DMS153 treated with DMSO at 0.1 percent for 48 hours (cell line): ENCODE measurements around the gene MALSU1.
"Not testable (repeated sequence)": the region's sequence is repeated elsewhere in the genome, so short reads cannot be mapped to it uniquely, and the experiment has no call there.

ENCODE experiments used
- DNase-seq: peaks from one replicate; lab custom pipeline; 2025; ENCODE audit not compliant: unreplicated experiment; lab: John Stamatoyannopoulos, UW

MALSU1 gene

GRCh38 chr7:23285657-23286646, 13.2 kb upstream of the MALSU1 start:
- DNase-seq = no peak

DNA sequence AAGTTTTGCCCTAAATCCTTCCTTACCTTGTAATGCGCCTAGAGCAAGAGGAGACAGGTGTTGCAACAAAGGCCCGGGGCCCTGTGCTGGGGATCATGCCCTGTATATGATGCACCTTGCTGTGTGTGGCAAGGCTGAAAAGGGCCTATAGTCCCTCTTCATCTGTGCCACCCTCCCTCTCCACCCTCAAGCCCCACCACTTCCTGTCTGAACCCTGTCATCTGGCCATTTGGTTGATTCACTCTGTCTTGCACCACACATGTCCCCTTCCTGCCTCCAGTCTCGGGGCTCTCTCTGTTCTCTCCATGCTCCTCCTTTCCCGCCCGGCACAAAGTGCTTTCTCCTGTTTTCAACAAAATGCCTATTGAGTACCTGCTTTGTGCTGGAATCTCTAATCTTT, 11.5 kb upstream of the MALSU1 start:
- DNase-seq = no peak

DNA sequence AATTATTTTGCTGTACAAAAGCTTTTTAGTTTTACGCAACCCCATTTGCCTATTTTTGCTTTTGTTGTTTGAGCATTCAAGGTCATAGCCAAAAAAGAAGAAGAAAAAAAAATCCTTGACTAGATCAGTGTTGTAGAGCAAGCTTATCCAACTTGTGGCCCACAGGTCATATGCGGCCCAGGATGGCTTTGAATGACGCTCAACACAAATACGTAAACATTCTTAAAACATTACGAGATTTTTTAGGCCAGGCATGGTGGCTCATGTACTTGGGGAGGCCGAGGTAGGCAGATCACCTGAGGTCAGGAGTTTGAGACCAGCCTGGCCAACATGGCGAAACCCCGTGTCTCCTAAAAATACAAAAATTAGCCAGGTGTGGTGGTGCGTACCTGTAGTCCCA, 8.1 kb upstream of the MALSU1 start:
- no peak for DNase-seq

- no peak for DNase-seq
Measured at GRCh38 chr7:23291957-23292560, 7.1 kb upstream of the MALSU1 start.

- no peak for DNase-seq
Measured at GRCh38 chr7:23292623-23293022, 6.5 kb upstream of the MALSU1 start.

DNA sequence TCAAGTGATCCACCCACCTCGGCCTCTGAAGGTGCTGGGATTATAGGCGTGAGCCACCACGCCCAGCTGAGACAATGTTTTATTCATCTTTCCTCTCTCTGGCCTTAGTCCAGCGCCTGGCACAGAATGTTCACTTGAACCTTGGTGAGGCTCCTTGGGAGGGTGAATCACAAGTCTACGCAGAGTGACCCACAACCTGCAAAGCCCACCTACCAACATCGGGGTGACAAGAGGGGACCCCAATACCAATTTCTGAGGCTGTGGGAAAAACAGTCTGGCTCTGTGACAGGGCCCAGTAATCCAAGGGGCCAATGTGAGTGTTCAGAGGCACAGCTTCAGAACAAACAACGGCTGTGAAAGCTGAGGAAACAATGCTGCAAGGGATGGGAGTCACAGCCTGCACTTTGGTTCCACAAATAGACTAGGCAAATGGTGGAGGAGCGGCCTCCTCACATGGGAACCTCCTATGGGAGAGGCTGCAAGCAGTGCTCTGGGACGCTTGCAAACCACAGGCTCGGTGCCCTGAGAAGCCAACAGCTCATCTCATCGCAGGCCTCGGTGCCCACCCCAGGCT, 5.6 kb upstream of the MALSU1 start:
- DNase-seq = no peak

DNA sequence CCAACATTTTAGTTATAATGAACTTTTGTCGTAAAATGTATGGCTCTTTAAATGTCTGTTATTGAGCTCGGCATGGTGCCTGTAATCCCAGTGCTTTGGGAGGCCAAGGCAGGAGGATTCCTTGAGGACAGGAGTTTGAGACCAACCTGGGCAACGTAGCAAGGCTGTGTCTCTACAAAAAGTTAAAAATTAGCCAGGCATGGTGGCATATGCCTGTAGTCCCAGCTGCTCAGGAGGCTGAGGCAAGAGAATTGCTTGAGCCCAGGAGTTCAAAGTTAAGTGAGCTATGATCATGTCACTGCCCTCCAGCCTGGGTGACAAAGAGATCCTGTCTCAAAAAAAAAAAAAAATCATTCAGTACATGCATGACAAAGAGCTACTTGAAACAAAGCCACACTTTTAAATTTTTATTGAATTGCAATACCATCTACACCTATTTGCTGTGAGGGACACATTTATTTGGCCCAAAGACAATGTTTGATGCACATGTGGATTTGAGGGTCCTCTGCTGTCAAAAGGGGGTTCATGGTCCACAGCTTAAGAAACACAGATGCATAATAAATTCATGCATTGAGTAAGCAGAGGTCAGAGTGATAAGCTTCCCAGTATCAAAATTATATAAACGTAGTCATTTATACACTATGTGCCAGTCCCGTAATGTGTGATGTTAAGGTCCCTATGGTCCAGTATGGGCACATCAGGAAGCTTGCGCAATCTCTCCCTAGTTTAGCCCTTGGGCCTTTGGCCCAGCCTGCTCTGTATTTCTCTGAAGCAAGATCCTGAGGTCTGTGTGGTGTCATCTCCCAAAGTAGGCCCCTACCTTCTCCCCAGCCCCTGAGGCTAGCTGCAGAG, 4.4 kb upstream of the MALSU1 start:
- no peak for DNase-seq

DNA sequence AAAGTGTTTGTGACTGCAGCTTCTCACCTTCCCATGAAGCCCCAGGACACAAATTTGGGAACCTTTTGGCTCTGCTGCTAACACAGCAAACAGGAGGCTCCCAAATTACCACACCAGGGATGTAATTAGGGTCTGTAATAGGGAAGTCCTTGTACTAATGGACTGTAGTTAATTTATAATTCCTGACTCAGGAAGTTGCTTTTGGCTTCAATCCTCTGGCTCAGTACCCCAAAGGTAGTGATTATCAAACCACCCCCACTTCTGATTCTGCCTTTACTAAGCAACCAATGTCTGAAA, 3.8 kb upstream of the MALSU1 start:
- DNase-seq = no peak

- DNase-seq = no peak
Measured at GRCh38 chr7:23298141-23298881, 828 bp upstream of the MALSU1 start.

GRCh38 chr7:23299770-23300300, 696 bp downstream of the MALSU1 start:
- DNase-seq = no peak

DNA sequence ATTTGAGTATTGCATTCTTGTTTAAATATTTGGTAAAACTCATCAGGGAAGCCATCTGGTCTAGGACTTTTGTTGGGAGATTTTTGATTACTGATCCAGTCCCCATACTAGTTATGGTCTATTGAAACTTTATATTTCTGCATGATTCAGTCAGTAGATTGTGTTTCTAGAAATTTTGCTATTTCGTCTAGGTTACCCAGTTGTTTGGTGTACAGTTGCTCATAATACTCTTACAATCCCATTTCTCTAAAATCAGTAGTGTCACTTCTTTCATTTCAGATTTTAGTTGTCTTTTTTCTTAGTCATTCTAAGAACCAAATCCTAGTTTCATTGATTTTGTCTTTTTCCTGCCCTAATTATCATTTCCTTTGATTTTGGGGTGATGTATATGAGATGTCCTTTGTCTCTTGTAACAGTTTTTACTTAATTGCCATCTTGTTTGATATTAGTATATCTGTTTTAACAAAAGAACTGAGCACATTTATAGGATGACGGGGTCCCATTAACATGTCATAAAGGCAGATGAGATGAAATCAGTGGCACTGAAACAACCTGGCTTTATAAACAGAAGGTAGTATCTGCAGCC, 7.9 kb downstream of the MALSU1 start:
- no peak for DNase-seq

- DNase-seq = no peak
Measured at GRCh38 chr7:23308754-23309153, 9.6 kb downstream of the MALSU1 start.

DNA sequence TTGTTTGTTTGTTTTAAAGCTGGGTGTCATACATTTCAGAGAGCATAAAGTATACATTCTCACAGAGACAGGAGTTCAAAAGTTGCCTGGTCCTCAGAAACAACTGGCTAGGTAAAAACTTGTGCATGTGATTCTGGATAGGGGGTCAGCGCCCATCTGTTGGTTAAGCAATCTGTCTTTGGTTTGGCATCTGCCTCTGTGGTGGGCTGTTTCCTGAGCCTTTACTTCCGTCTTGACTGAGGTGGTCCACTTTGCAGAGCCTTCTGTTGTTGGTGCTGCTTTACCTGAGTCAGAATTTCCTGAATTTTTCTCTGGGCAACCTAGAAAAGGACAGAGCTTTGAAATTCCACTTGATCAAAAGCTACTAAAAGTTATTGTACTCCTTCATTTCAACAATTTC, 13.0 kb downstream of the MALSU1 start:
- DNase-seq = not testable (repeated sequence)

- DNase-seq = no peak
Measured at GRCh38 chr7:23315366-23315765, 16.2 kb downstream of the MALSU1 start.

- DNase-seq = no peak
Measured at GRCh38 chr7:23331132-23331531, 32.0 kb downstream of the MALSU1 start.

- DNase-seq = no peak
Measured at GRCh38 chr7:23332193-23332592, 33.1 kb downstream of the MALSU1 start.

- no peak for DNase-seq
Measured at GRCh38 chr7:23332910-23333612, 33.9 kb downstream of the MALSU1 start.

DNA sequence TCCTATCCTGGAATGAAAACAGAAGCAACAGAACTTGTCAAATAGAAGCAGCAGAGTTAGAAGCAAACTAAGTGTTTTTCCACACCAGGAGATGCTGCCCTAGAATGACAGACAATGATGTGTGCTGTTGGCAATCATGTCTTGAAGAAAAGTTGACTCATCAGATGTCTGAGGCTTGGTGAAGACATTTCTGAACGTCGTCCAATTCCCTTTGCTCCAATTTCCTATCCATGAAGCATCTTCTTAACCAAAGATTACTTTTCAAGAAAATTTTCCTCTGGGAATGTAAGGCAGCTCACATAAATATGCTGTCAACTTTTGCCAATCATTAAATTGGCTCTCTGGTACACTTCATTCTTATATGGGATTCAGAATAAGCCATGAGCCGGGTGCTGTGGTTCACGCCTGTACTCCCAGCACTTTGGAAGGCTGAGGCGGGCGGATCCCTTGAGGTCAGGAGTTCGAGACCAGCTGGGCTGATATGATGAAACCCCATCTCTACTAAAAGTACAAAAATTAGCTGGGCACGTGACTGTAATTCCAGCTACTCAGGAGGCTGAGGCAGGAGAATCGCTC, 34.6 kb downstream of the MALSU1 start:
- no peak for DNase-seq

- no peak for DNase-seq
Measured at GRCh38 chr7:23334482-23335056, 35.4 kb downstream of the MALSU1 start.
